Stomach (tissue), 4 donors: ENCODE measurements around the gene RARG.

ENCODE experiments used
- CTCF ChIP-seq, 7 experiments: fragments of 450-650 bp in 4 of 7; fragments of 200-600 bp in 3 of 7; sonication (generic) in 3 of 7; IDR thresholded peaks; one replicate each; pipeline ENCODE4 v1.5.1; 2016 to 2019; ENCODE audit warnings: antibody characterized with exemption in 7 of 7, control low read depth in 2 of 7, mild to moderate bottlenecking in 1 of 7
- POLR2A ChIP-seq, 4 donors: fragments of 450-650 bp; IDR thresholded peaks; one replicate each; pipeline ENCODE4 v1.6.1; 2016; ENCODE audit warnings: antibody characterized with exemption in 4 of 4, control low read depth in 2 of 4, mild to moderate bottlenecking in 1 of 4, moderate library complexity in 1 of 4

GRCh38 chr12:53195516-53196420 lies 36.2 kb downstream of the RARG start:
- no peak for TF ChIP-seq CTCF (IDR thresholded peaks at IDR 0.05)
- TF ChIP-seq POLR2A (IDR thresholded peaks at IDR 0.05): no peak
